CD8-positive, alpha-beta memory T cell (primary cell): ENCODE measurements around the gene SNORC. TPM values are rescaled to one million over a fixed set of nuclear protein-coding genes. Genes with fewer than 3 reads are reported as not detected.

Source experiments
- CTCF ChIA-PET: fragments of 350-600 bp; sonication (Branson Sonifier 250); formaldehyde crosslinking; loops from one replicate; lab custom pipeline; 2021; ENCODE audit warnings: antibody characterized with exemption; lab: Charles Lee
- POLR2A ChIA-PET: fragments of 350-600 bp; sonication (Branson Sonifier 250); formaldehyde crosslinking; loops from one replicate; lab custom pipeline; 2021; ENCODE audit warnings: antibody characterized with exemption; lab: Charles Lee
- DNase-seq, 5 donors: peaks; one replicate each; pipeline versions ENCODE4 v3.0.0 to v3.0.0-alpha.2; 2020 to 2022; ENCODE audit warnings: mixed read lengths in 1 of 5
- H3K27ac ChIP-seq: one replicate; pipeline ENCODE4 v1.7.0; 2013; ENCODE audit warnings: low read depth, mild to moderate bottlenecking, low read length, moderate library complexity
- H3K27me3 ChIP-seq: 2 replicates; pipeline ENCODE4 v1.7.0; 2013; ENCODE audit warnings: low read length, mild to moderate bottlenecking; ENCODE audit not compliant: insufficient read depth, poor library complexity, severe bottlenecking
- H3K36me3 ChIP-seq: 2 replicates; pipeline ENCODE4 v1.7.0; 2013; ENCODE audit warnings: mild to moderate bottlenecking, low read length, moderate library complexity; ENCODE audit not compliant: insufficient read depth
- H3K4me1 ChIP-seq: 2 replicates; pipeline ENCODE4 v1.7.0; 2013; ENCODE audit warnings: mild to moderate bottlenecking, low read length, moderate library complexity; ENCODE audit not compliant: insufficient read depth
- H3K4me3 ChIP-seq: 2 replicates; pipeline ENCODE4 v1.7.0; 2013; ENCODE audit warnings: mild to moderate bottlenecking, low read length
- H3K9me3 ChIP-seq: 2 replicates; pipeline ENCODE4 v1.7.0; 2013; ENCODE audit warnings: mild to moderate bottlenecking, low read length
- H3K27ac Mint-ChIP-seq, 8 donors: one replicate each; pipeline ENCODE4 v1.8.0; 2020 to 2021; ENCODE audit warnings: mixed read lengths in 8 of 8, mild to moderate bottlenecking in 6 of 8, inconsistent platforms in 3 of 8, moderate library complexity in 3 of 8
- H3K27me3 Mint-ChIP-seq, 2 donors: one replicate each; pipeline ENCODE4 v1.8.0; 2020 to 2021; ENCODE audit warnings: mixed read lengths in 2 of 2, mild to moderate bottlenecking in 1 of 2, moderate library complexity in 1 of 2
- H3K36me3 Mint-ChIP-seq, 3 donors: one replicate each; pipeline ENCODE4 v1.8.0; 2020 to 2021; ENCODE audit warnings: mixed read lengths in 3 of 3, inconsistent platforms in 1 of 3, mild to moderate bottlenecking in 1 of 3
- H3K4me1 Mint-ChIP-seq, 3 donors: one replicate each; pipeline ENCODE4 v1.8.0; 2020 to 2021; ENCODE audit warnings: mixed read lengths in 3 of 3, inconsistent platforms in 1 of 3, mild to moderate bottlenecking in 1 of 3
- H3K4me3 Mint-ChIP-seq, 7 donors: one replicate each; pipeline ENCODE4 v1.8.0; 2020 to 2021; ENCODE audit warnings: mixed read lengths in 7 of 7, mild to moderate bottlenecking in 6 of 7, moderate library complexity in 4 of 7, inconsistent platforms in 2 of 7
- H3K9me3 Mint-ChIP-seq, 5 donors: one replicate each; pipeline ENCODE4 v1.8.0; 2020 to 2022; ENCODE audit warnings: mixed read lengths in 5 of 5, mild to moderate bottlenecking in 3 of 5, moderate library complexity in 2 of 5, inconsistent platforms in 1 of 5
- polyA plus RNA-seq: library from polyadenylated mRNA; unstranded; fragments of 300-500 nt; fragmentation: Illumina TruSeq; gene quantifications from one replicate; pipeline ENCODE4 v1.2.3, GENCODE V29; 2021
- total RNA-seq, 2 experiments: library from RNA; stranded (reverse); gene quantifications; one replicate each; pipeline ENCODE4 v1.2.3, GENCODE V29; 2021

The SNORC gene
- total and polyA plus RNA-seq, 3 experiments from 2014 or later = 1.5 to 2.5 TPM; not detected in 1

DNA sequence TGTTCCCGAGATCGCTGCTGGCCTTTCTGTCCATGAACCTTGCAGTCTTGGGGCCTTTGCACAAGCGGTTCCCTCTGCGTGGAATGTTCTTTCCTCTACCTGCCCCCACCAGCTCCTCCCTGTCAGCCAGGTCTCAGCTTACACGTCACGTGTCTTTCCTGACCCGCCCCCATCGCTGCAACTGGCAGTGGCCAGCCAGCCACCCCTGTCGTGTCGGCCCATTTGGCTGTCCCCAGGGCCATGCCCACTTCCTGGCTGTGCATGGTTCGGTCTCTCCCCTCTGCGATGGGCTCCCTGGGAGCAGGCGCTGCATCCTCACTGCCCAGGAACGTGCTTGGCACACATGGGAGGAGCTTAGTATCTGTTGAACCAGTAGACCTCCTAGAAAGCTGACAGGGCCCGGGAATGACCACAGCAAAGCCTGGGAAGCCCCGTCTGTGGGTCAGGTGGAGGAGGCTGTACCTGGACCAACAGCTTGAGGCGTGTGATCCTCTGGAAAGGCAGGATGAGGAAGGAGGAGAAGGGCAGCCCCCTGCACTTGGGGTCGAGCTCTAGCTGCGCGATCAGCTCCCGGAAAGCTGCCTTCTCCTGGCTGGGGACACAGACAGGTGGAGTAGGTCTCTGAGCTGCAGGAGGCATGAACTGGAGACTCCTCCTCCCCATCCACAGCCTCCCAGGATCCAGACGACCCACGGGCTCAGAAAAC is 21.0 kb downstream of the SNORC start:
- H3K4me1 ChIP-seq = no peaks in the 10 kb centered on the region
- Mint-ChIP-seq H3K4me1 (no peaks in the 10 kb centered on the region), H3K9me3 (no peaks in the 10 kb centered on the region), H3K36me3 (no peaks in the 10 kb centered on the region), H3K4me3 (no peak overlapping the region), H3K27me3 (peaks cover 7 to 29% of the 10 kb centered on the region in 2 donors), H3K27ac (no peak overlapping the region)
- H3K27me3 ChIP-seq = no peaks in the 10 kb centered on the region
- CTCF ChIA-PET = no interaction called here
- peak in 1 of 5 donors; percentile 43 for DNase-seq
- POLR2A ChIA-PET = no interaction called here
- no peak overlapping the region for H3K27ac ChIP-seq
- no peaks in the 10 kb centered on the region for H3K36me3 ChIP-seq
- H3K4me3 ChIP-seq = no peak overlapping the region
- H3K9me3 ChIP-seq = no peaks in the 10 kb centered on the region

DNA sequence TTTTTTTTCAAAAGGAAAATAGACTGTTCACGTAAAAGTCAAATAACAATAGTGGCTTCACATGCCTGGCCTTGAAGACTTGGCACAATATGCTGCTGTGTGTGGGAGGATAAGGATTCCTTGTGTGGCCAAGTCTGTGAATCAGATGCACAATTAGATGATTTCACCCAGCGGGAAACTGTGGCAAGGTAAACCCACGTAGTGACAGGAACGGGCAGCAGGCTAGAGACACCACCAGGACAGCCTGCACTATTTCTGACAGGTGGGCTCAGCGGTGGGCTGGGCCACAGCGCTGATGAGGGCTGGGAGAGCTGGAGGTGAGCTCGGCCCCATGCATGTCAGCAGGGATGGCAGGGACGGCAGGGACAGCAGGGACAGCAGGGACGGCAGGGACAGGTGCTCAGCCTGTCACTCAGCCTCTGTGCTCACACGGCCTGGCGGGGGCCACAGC is 21.6 kb downstream of the SNORC start:
- H3K9me3 Mint-ChIP-seq = no peaks in the 10 kb centered on the region
- no peaks in the 10 kb centered on the region for H3K9me3 ChIP-seq
- no peak overlapping the region for H3K4me3 Mint-ChIP-seq
- H3K27me3 Mint-ChIP-seq = peaks cover 7 to 29% of the 10 kb centered on the region in 2 donors
- no peaks in the 10 kb centered on the region for H3K36me3 Mint-ChIP-seq
- no peak overlapping the region for H3K27ac ChIP-seq
- H3K4me1 Mint-ChIP-seq = no peaks in the 10 kb centered on the region
- H3K27ac Mint-ChIP-seq = no peak overlapping the region
- no peaks in the 10 kb centered on the region for H3K4me1 ChIP-seq
- H3K36me3 ChIP-seq = no peaks in the 10 kb centered on the region
- H3K27me3 ChIP-seq = no peaks in the 10 kb centered on the region
- CTCF ChIA-PET = no interaction called here
- H3K4me3 ChIP-seq = no peak overlapping the region
- no peak for DNase-seq
- POLR2A ChIA-PET = no interaction called here

DNA sequence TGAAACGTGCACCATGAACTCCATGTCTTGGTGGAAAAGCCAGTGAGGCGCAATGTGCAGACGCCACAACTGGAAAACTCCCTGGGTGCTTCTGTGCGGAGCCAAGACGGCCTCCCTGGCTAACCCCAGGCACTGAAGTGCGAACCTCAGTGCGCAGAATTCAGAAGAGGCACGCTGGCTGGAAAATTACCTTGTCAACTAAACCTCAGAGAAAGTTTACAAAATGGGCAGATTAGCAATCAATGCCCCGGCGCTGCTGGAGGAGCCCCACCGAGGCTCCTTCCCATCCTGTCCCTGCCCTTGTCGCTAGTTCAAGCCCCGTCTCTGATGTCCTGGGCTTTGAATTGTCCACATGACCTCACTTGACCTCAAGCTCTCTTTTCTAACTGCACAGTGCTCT is 22.2 kb downstream of the SNORC start:
- ChIA-PET POLR2A (no interaction called here), CTCF (no interaction called here)
- H3K4me3 ChIP-seq = no peak overlapping the region
- H3K4me1 Mint-ChIP-seq = no peaks in the 10 kb centered on the region
- no peak for DNase-seq
- H3K4me3 Mint-ChIP-seq = no peak overlapping the region
- no peak overlapping the region for H3K27ac Mint-ChIP-seq
- H3K9me3 ChIP-seq = no peaks in the 10 kb centered on the region
- no peaks in the 10 kb centered on the region for H3K9me3 Mint-ChIP-seq
- H3K4me1 ChIP-seq = no peaks in the 10 kb centered on the region
- H3K27me3 ChIP-seq = no peaks in the 10 kb centered on the region
- no peaks in the 10 kb centered on the region for H3K36me3 ChIP-seq
- no peaks in the 10 kb centered on the region for H3K36me3 Mint-ChIP-seq
- no peak overlapping the region for H3K27ac ChIP-seq
- H3K27me3 Mint-ChIP-seq = peaks cover 7 to 29% of the 10 kb centered on the region in 2 donors

DNA sequence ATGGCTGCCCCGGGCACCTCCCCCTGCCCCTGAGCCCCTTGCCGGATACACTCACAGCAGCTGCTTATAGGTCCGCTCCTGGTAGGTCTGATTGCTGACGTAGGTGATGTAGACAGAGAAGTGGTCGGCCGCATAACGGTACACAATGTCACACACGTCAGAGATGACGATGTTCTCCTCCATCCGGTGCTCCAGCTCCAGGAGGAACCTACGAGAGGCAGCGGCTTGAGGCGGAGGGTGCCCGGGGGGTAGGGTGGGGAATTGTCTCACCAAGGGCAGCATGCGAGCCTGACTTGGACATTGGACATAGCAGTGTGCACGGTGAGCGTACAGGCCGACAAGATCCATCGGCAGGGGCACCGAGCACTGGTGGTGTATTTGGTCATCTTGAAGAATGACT is 22.8 kb downstream of the SNORC start:
- no peak overlapping the region for H3K4me3 Mint-ChIP-seq
- no peak overlapping the region for H3K4me3 ChIP-seq
- H3K4me1 Mint-ChIP-seq = no peaks in the 10 kb centered on the region
- no peaks in the 10 kb centered on the region for H3K27me3 ChIP-seq
- H3K9me3 Mint-ChIP-seq = no peaks in the 10 kb centered on the region
- peak overlapping the region in 2 of 8 donors; percentile 33 to 54 for H3K27ac Mint-ChIP-seq
- no peaks in the 10 kb centered on the region for H3K9me3 ChIP-seq
- no peak overlapping the region for H3K27ac ChIP-seq
- DNase-seq = no peak
- no peaks in the 10 kb centered on the region for H3K4me1 ChIP-seq
- peaks cover 7 to 29% of the 10 kb centered on the region in 2 donors for H3K27me3 Mint-ChIP-seq
- H3K36me3 Mint-ChIP-seq = no peaks in the 10 kb centered on the region
- POLR2A ChIA-PET = no interaction called here
- CTCF ChIA-PET = no interaction called here
- no peaks in the 10 kb centered on the region for H3K36me3 ChIP-seq

DNA sequence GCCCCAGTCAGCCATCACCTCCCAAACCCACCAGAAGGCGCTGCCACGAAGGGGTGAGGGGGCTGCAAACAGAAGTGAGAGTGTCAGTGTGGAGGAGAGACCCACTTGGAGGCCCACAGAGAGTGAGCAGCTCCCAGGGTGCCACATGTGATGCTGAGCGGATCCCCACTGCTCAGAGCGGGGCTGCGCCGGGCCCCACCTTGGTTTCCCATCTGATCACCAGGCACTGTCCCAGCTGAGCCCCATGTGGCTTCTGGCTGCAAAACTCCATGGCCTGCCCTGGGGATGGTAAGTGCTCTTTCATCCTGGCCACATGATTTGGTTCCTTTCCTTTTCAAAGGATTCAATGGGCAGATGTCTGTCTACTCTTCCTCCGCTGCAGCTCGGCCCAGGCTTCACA is 23.8 kb downstream of the SNORC start:
- no peaks in the 10 kb centered on the region for H3K4me1 ChIP-seq
- H3K27ac Mint-ChIP-seq = no peak overlapping the region
- H3K27me3 Mint-ChIP-seq = peaks cover 7 to 29% of the 10 kb centered on the region in 2 donors
- H3K4me3 ChIP-seq = no peak overlapping the region
- no peaks in the 10 kb centered on the region for H3K4me1 Mint-ChIP-seq
- ChIA-PET POLR2A (no interaction called here), CTCF (no interaction called here)
- DNase-seq = no peak
- H3K36me3 Mint-ChIP-seq = no peaks in the 10 kb centered on the region
- no peaks in the 10 kb centered on the region for H3K27me3 ChIP-seq
- no peaks in the 10 kb centered on the region for H3K9me3 Mint-ChIP-seq
- H3K36me3 ChIP-seq = no peaks in the 10 kb centered on the region
- H3K27ac ChIP-seq = no peak overlapping the region
- no peaks in the 10 kb centered on the region for H3K9me3 ChIP-seq
- H3K4me3 Mint-ChIP-seq = no peak overlapping the region

DNA sequence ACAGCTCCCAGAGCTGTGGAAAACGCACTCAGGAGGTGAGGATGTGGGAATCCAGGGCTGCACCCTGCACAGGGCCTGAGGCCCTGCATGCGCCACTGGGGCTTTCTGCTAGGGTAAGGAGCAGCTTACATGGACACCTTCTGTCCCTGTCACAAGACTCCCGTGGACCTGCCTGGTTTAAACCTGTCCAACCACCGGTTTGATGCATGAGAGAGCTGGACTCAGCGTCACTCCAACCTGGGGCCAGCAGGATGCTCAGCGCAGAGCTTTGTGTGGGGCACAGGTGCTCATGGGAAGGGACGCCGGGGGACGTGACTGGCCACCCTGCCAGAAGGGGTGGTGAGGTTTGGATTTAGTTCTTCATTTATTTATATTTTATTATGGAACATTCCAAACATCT is 24.2 kb downstream of the SNORC start:
- ChIA-PET CTCF (no interaction called here), POLR2A (no interaction called here)
- no peaks in the 10 kb centered on the region for H3K4me1 Mint-ChIP-seq
- no peaks in the 10 kb centered on the region for H3K9me3 Mint-ChIP-seq
- DNase-seq = no peak
- Histone ChIP-seq H3K4me1 (no peaks in the 10 kb centered on the region), H3K27me3 (no peaks in the 10 kb centered on the region), H3K4me3 (no peak overlapping the region), H3K9me3 (no peaks in the 10 kb centered on the region), H3K27ac (no peak overlapping the region), H3K36me3 (no peaks in the 10 kb centered on the region)
- H3K27ac Mint-ChIP-seq = no peak overlapping the region
- no peaks in the 10 kb centered on the region for H3K36me3 Mint-ChIP-seq
- H3K27me3 Mint-ChIP-seq = peaks cover 5 to 29% of the 10 kb centered on the region in 2 donors
- no peak overlapping the region for H3K4me3 Mint-ChIP-seq

DNA sequence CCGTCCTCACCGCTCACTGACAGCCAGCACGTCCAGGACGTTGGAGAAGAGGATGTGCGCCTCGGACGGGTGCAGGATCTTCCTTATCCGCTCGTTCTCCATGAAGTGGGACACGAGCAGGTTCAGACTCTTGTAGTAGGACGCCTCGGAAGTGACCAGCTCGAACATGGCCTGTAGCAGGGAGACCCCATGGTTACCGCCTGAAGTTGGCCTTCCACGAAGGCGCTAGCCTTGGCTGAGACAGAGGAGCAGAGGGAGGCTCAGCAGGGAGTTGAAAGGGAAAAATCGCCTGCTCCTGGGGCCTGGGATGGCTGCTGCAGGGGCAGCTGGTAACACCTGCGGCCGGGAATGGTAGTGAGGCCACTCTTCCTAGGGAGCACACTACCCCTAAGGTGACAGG is 24.7 kb downstream of the SNORC start:
- H3K4me3 ChIP-seq = no peak overlapping the region
- H3K9me3 ChIP-seq = no peaks in the 10 kb centered on the region
- Mint-ChIP-seq H3K4me3 (no peak overlapping the region), H3K36me3 (no peaks in the 10 kb centered on the region), H3K27me3 (peaks cover 5 to 29% of the 10 kb centered on the region in 2 donors), H3K9me3 (no peaks in the 10 kb centered on the region), H3K4me1 (no peaks in the 10 kb centered on the region), H3K27ac (no peak overlapping the region)
- H3K36me3 ChIP-seq = no peaks in the 10 kb centered on the region
- H3K27ac ChIP-seq = no peak overlapping the region
- CTCF ChIA-PET = no interaction called here
- DNase-seq = no peak
- H3K4me1 ChIP-seq = no peaks in the 10 kb centered on the region
- POLR2A ChIA-PET = no interaction called here
- H3K27me3 ChIP-seq = no peaks in the 10 kb centered on the region

DNA sequence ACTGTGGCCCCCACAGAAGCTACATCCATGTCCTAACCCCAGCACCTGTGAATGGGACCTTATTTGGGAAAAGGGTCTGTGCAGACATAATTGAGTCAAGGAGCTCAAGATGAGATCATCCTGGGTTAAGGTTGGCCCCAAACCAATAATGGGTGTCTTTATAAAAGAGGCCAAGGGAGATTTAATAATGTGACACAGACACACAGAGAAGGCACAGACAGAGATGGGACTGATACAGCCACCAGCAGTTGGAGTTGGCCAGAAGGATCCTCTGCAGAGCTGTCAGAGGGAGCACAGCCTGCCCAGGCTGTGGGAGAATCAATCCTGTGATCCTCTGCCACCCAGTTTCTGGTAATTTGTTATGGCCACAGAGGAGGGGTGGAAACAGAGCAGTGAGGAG is 26.0 kb downstream of the SNORC start:
- no peak overlapping the region for H3K27ac Mint-ChIP-seq
- no peak overlapping the region for H3K4me3 Mint-ChIP-seq
- no peaks in the 10 kb centered on the region for H3K36me3 Mint-ChIP-seq
- H3K9me3 Mint-ChIP-seq = no peaks in the 10 kb centered on the region
- CTCF ChIA-PET = no interaction called here
- no peak overlapping the region for H3K4me3 ChIP-seq
- H3K27me3 Mint-ChIP-seq = peaks cover under 1 to 19% of the 10 kb centered on the region in 2 donors
- H3K27me3 ChIP-seq = no peaks in the 10 kb centered on the region
- DNase-seq = no peak
- no peak overlapping the region for H3K27ac ChIP-seq
- H3K9me3 ChIP-seq = no peaks in the 10 kb centered on the region
- POLR2A ChIA-PET = no interaction called here
- no peaks in the 10 kb centered on the region for H3K4me1 ChIP-seq
- no peaks in the 10 kb centered on the region for H3K4me1 Mint-ChIP-seq
- no peaks in the 10 kb centered on the region for H3K36me3 ChIP-seq
